Activated CD4-positive, alpha-beta T cell treated with anti-CD3 and anti-CD28 coated beads for 4 hours (primary cell): ENCODE measurements around the gene IL31.
"Not testable (repeated sequence)": the region's sequence is repeated elsewhere in the genome, so short reads cannot be mapped to it uniquely, and the experiment has no call there.

ENCODE experiments used
- DNase-seq, 2 donors: peaks; one replicate each; pipeline ENCODE4 v3.0.0-alpha.2; 2020

Gene IL31

GRCh38 chr12:122190842-122191668, 17.0 kb upstream of the IL31 start:
- peak; percentile 57 to 59 for DNase-seq

- no peak for DNase-seq
These were observed 15.8 kb upstream of the IL31 start for GRCh38 chr12:122189626-122190475.

- no peak for DNase-seq
These were observed 13.4 kb upstream of the IL31 start for GRCh38 chr12:122187466-122187865.

GRCh38 chr12:122185494-122186082, 11.6 kb upstream of the IL31 start:
- no peak for DNase-seq

GRCh38 chr12:122185079-122185478, 11.1 kb upstream of the IL31 start:
- no peak for DNase-seq

- no peak for DNase-seq
These were observed 10.5 kb upstream of the IL31 start for GRCh38 chr12:122184517-122184916.

- DNase-seq, result no peak
These were observed 9.5 kb upstream of the IL31 start for GRCh38 chr12:122183588-122183940.

GRCh38 chr12:122182887-122183587, 9.0 kb upstream of the IL31 start, which contains the start of gene LRRC43:
TSS of gene LRRC43 (plus strand) at chr12:122183123. CDS start at chr12:122183145, 22 bp downstream.
- peak in 1 of 2 donors; percentile 14 for DNase-seq

- not testable (repeated sequence) for DNase-seq
These were observed 2.5 kb upstream of the IL31 start for GRCh38 chr12:122176473-122176872.

- DNase-seq, result no peak
These were observed 1.6 kb downstream of the IL31 start for GRCh38 chr12:122172262-122172939.

- no peak for DNase-seq
These were observed 2.6 kb downstream of the IL31 start for GRCh38 chr12:122171399-122171798.

GRCh38 chr12:122168492-122168891, 5.5 kb downstream of the IL31 start:
- no peak for DNase-seq

GRCh38 chr12:122167356-122167925, 6.6 kb downstream of the IL31 start:
- no peak for DNase-seq

- peak in 1 of 2 donors; percentile 12 for DNase-seq
These were observed 7.3 kb downstream of the IL31 start for GRCh38 chr12:122166422-122167349.

- DNase-seq, result no peak
These were observed 11.0 kb downstream of the IL31 start for GRCh38 chr12:122162976-122163375.

- no peak for DNase-seq
These were observed 12.3 kb downstream of the IL31 start for GRCh38 chr12:122161682-122162081.

- no peak for DNase-seq
These were observed 13.3 kb downstream of the IL31 start for GRCh38 chr12:122160761-122161160.

GRCh38 chr12:122159882-122160281, 14.1 kb downstream of the IL31 start:
- no peak for DNase-seq

- DNase-seq, result no peak
These were observed 15.2 kb downstream of the IL31 start for GRCh38 chr12:122158700-122159285.

GRCh38 chr12:122155705-122156104, 18.3 kb downstream of the IL31 start:
- no peak for DNase-seq
